ENCODE data around the gene TSPOAP1. TPM values are rescaled to one million over a fixed set of nuclear protein-coding genes. Genes with fewer than 3 reads are reported as not detected.
A peak's percentile ranks its signal among the peaks of the same experiment; 100 is the strongest.

TSPOAP1 gene
- total and polyA plus RNA-seq, 2 of the 13 experiments (the other 11 are each of a cell fraction or from before 2014, with no cell fraction given): not detected

DNA sequence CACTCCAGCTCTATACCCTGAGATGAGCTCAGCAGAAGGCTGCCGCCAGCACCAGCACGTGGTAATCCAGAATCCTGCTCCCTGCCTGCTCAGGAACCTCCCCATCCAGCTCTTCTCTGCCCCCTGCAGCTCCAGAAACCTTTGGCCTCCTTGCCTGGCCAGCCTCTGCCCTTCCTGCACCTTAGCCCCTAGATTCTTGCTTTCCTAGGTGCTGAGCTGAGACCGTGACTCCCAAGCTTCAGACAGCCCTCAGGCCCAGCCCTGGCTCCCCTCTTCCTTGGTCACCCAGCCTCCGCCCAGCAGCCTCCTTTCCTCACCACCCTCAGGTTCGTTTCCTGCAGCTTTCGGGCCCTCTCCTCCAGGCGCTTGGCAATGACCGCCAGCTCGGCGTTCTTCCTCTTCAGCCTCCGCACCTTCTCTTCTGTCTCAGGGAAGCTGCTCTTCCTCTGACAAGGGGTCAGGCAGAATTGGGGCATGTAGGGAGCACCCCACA is 2.6 kb downstream of the TSPOAP1 start:
- TF ChIP-seq ZFP90 (CRISPR knock-in tag; IDR thresholded peaks at IDR 0.05; ENCODE audit: borderline replicate concordance) (no peak), EZH2 (conservative IDR thresholded peaks at IDR 0.05; ENCODE audit: low read depth, low read length) (no peak), IRX3 (CRISPR knock-in tag; IDR thresholded peaks at IDR 0.05; ENCODE audit: borderline replicate concordance, low read depth) (no peak), KAT8 (CRISPR knock-in tag; IDR thresholded peaks at IDR 0.05) (no peak)
- TF ChIP-seq, protein P1, sequence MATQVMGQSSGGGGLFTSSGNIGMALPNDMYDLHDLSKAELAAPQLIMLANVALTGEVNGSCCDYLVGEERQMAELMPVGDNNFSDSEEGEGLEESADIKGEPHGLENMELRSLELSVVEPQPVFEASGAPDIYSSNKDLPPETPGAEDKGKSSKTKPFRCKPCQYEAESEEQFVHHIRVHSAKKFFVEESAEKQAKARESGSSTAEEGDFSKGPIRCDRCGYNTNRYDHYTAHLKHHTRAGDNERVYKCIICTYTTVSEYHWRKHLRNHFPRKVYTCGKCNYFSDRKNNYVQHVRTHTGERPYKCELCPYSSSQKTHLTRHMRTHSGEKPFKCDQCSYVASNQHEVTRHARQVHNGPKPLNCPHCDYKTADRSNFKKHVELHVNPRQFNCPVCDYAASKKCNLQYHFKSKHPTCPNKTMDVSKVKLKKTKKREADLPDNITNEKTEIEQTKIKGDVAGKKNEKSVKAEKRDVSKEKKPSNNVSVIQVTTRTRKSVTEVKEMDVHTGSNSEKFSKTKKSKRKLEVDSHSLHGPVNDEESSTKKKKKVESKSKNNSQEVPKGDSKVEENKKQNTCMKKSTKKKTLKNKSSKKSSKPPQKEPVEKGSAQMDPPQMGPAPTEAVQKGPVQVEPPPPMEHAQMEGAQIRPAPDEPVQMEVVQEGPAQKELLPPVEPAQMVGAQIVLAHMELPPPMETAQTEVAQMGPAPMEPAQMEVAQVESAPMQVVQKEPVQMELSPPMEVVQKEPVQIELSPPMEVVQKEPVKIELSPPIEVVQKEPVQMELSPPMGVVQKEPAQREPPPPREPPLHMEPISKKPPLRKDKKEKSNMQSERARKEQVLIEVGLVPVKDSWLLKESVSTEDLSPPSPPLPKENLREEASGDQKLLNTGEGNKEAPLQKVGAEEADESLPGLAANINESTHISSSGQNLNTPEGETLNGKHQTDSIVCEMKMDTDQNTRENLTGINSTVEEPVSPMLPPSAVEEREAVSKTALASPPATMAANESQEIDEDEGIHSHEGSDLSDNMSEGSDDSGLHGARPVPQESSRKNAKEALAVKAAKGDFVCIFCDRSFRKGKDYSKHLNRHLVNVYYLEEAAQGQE (IDR thresholded peaks at IDR 0.05; ENCODE audit: borderline replicate concordance in 1 of 2, low read depth in 1 of 2, low read length in 2 of 2): peak in 1 of 2 experiments; percentile 36; a peak in 1 of 4 replicates
- TF ChIP-seq, protein P2, sequence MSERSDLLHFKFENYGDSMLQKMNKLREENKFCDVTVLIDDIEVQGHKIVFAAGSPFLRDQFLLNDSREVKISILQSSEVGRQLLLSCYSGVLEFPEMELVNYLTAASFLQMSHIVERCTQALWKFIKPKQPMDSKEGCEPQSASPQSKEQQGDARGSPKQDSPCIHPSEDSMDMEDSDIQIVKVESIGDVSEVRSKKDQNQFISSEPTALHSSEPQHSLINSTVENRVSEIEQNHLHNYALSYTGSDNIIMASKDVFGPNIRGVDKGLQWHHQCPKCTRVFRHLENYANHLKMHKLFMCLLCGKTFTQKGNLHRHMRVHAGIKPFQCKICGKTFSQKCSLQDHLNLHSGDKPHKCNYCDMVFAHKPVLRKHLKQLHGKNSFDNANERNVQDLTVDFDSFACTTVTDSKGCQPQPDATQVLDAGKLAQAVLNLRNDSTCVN (CRISPR knock-in tag; IDR thresholded peaks at IDR 0.05; ENCODE audit: borderline replicate concordance): peak; percentile 78
- TF ChIP-seq, protein P3, sequence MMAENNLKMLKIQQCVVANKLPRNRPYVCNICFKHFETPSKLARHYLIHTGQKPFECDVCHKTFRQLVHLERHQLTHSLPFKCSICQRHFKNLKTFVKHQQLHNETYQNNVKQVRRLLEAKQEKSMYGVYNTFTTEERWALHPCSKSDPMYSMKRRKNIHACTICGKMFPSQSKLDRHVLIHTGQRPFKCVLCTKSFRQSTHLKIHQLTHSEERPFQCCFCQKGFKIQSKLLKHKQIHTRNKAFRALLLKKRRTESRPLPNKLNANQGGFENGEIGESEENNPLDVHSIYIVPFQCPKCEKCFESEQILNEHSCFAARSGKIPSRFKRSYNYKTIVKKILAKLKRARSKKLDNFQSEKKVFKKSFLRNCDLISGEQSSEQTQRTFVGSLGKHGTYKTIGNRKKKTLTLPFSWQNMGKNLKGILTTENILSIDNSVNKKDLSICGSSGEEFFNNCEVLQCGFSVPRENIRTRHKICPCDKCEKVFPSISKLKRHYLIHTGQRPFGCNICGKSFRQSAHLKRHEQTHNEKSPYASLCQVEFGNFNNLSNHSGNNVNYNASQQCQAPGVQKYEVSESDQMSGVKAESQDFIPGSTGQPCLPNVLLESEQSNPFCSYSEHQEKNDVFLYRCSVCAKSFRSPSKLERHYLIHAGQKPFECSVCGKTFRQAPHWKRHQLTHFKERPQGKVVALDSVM (CRISPR knock-in tag; IDR thresholded peaks at IDR 0.05): peak; percentile 52; the same call in 1 of the 2 replicates
- TF ChIP-seq, protein P4, sequence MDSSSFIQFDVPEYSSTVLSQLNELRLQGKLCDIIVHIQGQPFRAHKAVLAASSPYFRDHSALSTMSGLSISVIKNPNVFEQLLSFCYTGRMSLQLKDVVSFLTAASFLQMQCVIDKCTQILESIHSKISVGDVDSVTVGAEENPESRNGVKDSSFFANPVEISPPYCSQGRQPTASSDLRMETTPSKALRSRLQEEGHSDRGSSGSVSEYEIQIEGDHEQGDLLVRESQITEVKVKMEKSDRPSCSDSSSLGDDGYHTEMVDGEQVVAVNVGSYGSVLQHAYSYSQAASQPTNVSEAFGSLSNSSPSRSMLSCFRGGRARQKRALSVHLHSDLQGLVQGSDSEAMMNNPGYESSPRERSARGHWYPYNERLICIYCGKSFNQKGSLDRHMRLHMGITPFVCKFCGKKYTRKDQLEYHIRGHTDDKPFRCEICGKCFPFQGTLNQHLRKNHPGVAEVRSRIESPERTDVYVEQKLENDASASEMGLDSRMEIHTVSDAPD (CRISPR knock-in tag; IDR thresholded peaks at IDR 0.05): no peak
- intact Hi-C loops (cut with micrococcal nuclease; ENCODE audit: unreplicated experiment) (no loop called here), in situ Hi-C loops (cut with HindIII; ENCODE audit: extremely low pct_ligation_motif_present, low pct_unique_long_range_greater_than_20kb) (no loop called here)
- Histone ChIP-seq H3K9ac (ENCODE audit: insufficient read depth, low read depth, low read length) (no peak overlapping the region), H3K27ac (ENCODE audit: extremely low read length, insufficient read depth, low read length) (no peak overlapping the region), H3K79me2 (ENCODE audit: insufficient read depth, low read length) (no peaks in the 10 kb centered on the region), H4K20me1 (ENCODE audit: insufficient read depth, low read length) (no peaks in the 10 kb centered on the region), H3K4me3 (replicated peaks in 1 of 3; ENCODE audit: insufficient read depth in 1 of 3, low read depth in 2 of 3, low read length in 3 of 3) (no peak overlapping the region), H2AFZ (ENCODE audit: low read length) (no peak overlapping the region), H3K36me3 (replicated peaks in 1 of 2; ENCODE audit: control insufficient read depth in 1 of 2, insufficient read depth in 2 of 2, low read length in 2 of 2) (no peaks in the 10 kb centered on the region), H3K27me3 (ENCODE audit: control insufficient read depth in 1 of 2, insufficient read depth in 2 of 2, low read length in 2 of 2) (peaks cover 28 to 79% of the 10 kb centered on the region in 2 experiments), H3K4me1 (ENCODE audit: insufficient read depth, low read length) (peaks cover 36% of the 10 kb centered on the region), H3K4me2 (ENCODE audit: low read depth, low read length) (no peak overlapping the region), H3K9me3 (ENCODE audit: low read length) (no peaks in the 10 kb centered on the region)
- ChIA-PET CTCF (ENCODE audit: low intra/inter-chr PET ratio, low total read pairs) (no interaction called here), POLR2A (interaction anchor here (1.1 to 1.6 kb wide), 4 partner anchors 11 to 91 kb away, joined by 3 to 4 read pairs (median 3); partner anchors contain the start of gene RNF43)
- no TSS peak for BruUV-seq (replicated peaks)
- WGBS (ENCODE audit: low lambda C conversion rate): 62% methylated on average over 9 of the region's 11 CpGs
- peak; percentile 7; the same call in 2 of the 3 replicates for ATAC-seq
- DNase-seq (ENCODE audit: low spot score): no peak
- no peak for FAIRE-seq

Data from HepG2 (cell line).